HL-60 (cell line): ENCODE results near the gene MMRN2.

Experiments used
- SPI1 ChIP-seq: IDR thresholded peaks from 2 replicates; pipeline ENCODE4 v1.6.1; 2012; ENCODE audit warnings: low read depth, mild to moderate bottlenecking, borderline replicate concordance
- TF ChIP-seq, protein P1 (sequence below): IDR thresholded peaks from one replicate; pipeline ENCODE4 v1.5.1; 2011; ENCODE audit warnings: low read length, control low read depth, inconsistent platforms; ENCODE audit not compliant: insufficient read depth

DNA sequence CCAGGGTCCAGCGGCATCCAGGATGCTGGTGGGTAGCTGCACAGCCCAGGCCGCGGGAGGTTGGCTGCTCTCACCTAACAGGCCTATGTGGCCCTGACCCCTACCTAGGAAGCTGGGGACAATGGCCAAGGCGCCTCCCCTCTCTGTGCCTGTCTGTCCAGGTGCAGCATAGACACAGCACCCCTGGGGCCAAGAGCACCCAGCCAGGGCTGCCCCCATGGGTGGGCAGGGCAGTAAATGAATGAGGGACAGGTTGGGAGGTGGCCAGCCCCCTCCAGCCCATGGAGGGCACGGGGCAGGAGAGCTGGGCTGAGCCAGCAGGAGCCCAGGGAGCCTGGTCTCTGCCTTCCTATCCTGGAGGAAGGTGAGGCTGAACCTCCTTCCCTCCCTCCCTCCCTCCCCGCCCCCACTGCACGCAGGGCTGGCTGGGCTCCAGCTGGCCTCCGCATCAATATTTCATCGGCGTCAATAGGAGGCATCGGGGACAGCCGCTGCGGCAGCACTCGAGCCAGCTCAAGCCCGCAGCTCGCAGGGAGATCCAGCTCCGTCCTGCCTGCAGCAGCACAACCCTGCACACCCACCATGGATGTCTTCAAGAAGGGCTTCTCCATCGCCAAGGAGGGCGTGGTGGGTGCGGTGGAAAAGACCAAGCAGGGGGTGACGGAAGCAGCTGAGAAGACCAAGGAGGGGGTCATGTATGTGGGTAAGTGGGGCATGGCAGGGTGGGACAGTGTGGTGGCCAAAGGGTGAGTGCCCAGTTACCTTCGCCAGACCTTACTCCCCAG lies 893 bp upstream of the MMRN2 start, which contains the start of gene SNCG:
- TF ChIP-seq, protein P1, sequence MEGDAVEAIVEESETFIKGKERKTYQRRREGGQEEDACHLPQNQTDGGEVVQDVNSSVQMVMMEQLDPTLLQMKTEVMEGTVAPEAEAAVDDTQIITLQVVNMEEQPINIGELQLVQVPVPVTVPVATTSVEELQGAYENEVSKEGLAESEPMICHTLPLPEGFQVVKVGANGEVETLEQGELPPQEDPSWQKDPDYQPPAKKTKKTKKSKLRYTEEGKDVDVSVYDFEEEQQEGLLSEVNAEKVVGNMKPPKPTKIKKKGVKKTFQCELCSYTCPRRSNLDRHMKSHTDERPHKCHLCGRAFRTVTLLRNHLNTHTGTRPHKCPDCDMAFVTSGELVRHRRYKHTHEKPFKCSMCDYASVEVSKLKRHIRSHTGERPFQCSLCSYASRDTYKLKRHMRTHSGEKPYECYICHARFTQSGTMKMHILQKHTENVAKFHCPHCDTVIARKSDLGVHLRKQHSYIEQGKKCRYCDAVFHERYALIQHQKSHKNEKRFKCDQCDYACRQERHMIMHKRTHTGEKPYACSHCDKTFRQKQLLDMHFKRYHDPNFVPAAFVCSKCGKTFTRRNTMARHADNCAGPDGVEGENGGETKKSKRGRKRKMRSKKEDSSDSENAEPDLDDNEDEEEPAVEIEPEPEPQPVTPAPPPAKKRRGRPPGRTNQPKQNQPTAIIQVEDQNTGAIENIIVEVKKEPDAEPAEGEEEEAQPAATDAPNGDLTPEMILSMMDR, result no peak
- TF ChIP-seq SPI1, result no peak
